Stomach (tissue), 9 donors: Measurements from ENCODE around the gene CENATAC. TPM values are rescaled to one million over a fixed set of nuclear protein-coding genes. Genes with fewer than 3 reads are reported as not detected.

Source experiments
- DNase-seq, 2 donors: peaks; one replicate each; pipeline versions ENCODE4 v3.0.0 to v3.0.0-alpha.2; 2013 to 2019
- H3K27ac ChIP-seq, 5 donors: fragments of 200-600 bp in 4 of 5; sonication (generic) in 4 of 5; one replicate each; pipeline ENCODE4 v1.5.1; 2013 to 2019; ENCODE audit warnings: mild to moderate bottlenecking in 1 of 5, moderate library complexity in 1 of 5
- H3K27me3 ChIP-seq, 3 donors: fragments of 200-600 bp; sonication (generic); one replicate each; pipeline ENCODE4 v1.5.1; 2017 to 2019; ENCODE audit warnings: mixed run types in 1 of 3
- H3K36me3 ChIP-seq, 4 donors: fragments of 200-600 bp; sonication (generic); 1 replicate in 3 of 4; 2 replicates in 1 of 4; pipeline ENCODE4 v1.5.1; 2016 to 2019
- H3K4me1 ChIP-seq, 4 donors: fragments of 200-600 bp; sonication (generic); one replicate each; pipeline ENCODE4 v1.5.1; 2016 to 2019
- H3K4me3 ChIP-seq, 4 donors: fragments of 200-600 bp; sonication (generic) in 3 of 4; one replicate each; pipeline ENCODE4 v1.5.1; 2016 to 2019; ENCODE audit warnings: mild to moderate bottlenecking in 1 of 4
- H3K9me3 ChIP-seq, 4 donors: fragments of 200-600 bp; sonication (generic); one replicate each; pipeline ENCODE4 v1.5.1; 2016 to 2019
- EP300 ChIP-seq: sonication (generic); formaldehyde crosslinking; IDR thresholded peaks from one replicate; pipeline ENCODE4 v1.6.1; 2017; ENCODE audit warnings: antibody characterized with exemption
- POLR2A ChIP-seq, 4 donors: fragments of 450-650 bp; IDR thresholded peaks; one replicate each; pipeline ENCODE4 v1.6.1; 2016; ENCODE audit warnings: antibody characterized with exemption in 4 of 4, control low read depth in 2 of 4, mild to moderate bottlenecking in 1 of 4, moderate library complexity in 1 of 4
- POLR2AphosphoS5 ChIP-seq, 3 donors: sonication (generic); formaldehyde crosslinking; IDR thresholded peaks; one replicate each; pipeline ENCODE4 v1.6.1; 2016; ENCODE audit warnings: antibody characterized with exemption in 3 of 3
- WGBS, 5 donors: extraction: QIAGEN DNeasy Blood & Tissue Kit in 3 of 5; methylation state at CpG; one replicate each; pipeline versions ENCODE4 v1.1.5 to v1.1.7; 2013 to 2018; 5-methylcytosine and 5-hydroxymethylcytosine counted together
- intact Hi-C: fragments of 100-400 bp; cut with DNase I; formaldehyde crosslinking; loops from one replicate; pipeline ENCODE4 v1.15.1; 2023; ENCODE audit warnings: low total_unique reads
- polyA plus RNA-seq, 3 donors: library from polyadenylated mRNA; stranded (reverse); fragments of 200-250 nt; gene quantifications; one replicate each; pipeline ENCODE4 v1.2.3, GENCODE V29; 2013
- small RNA-seq, 4 donors: library from RNA; depleted of rRNA; stranded (forward); fragments of <200 nt; gene quantifications; one replicate each; pipeline ENCODE3, GENCODE V24; 2016
- total RNA-seq, 5 donors: library from RNA; depleted of rRNA; stranded (reverse); fragments of >200 nt; gene quantifications; one replicate each; pipeline versions ENCODE4 v1.1.0 to v1.2.3, GENCODE V29; 2014 to 2016
- TF ChIP-seq, protein P1 (sequence below), 7 experiments: fragments of 450-650 bp in 4 of 7; fragments of 200-600 bp in 3 of 7; sonication (generic) in 3 of 7; IDR thresholded peaks; one replicate each; pipeline ENCODE4 v1.5.1; 2016 to 2019; ENCODE audit warnings: antibody characterized with exemption in 7 of 7, control low read depth in 2 of 7, mild to moderate bottlenecking in 1 of 7
- donor health status: healthy with polysubstance abuse.
- donor health status: Bipolar disorder and iron deficiency.
- donor health status: healthy.

Gene CENATAC
- total and polyA plus RNA-seq, 8 donors, result 17.8 to 310 (median 50.0) TPM

DNA sequence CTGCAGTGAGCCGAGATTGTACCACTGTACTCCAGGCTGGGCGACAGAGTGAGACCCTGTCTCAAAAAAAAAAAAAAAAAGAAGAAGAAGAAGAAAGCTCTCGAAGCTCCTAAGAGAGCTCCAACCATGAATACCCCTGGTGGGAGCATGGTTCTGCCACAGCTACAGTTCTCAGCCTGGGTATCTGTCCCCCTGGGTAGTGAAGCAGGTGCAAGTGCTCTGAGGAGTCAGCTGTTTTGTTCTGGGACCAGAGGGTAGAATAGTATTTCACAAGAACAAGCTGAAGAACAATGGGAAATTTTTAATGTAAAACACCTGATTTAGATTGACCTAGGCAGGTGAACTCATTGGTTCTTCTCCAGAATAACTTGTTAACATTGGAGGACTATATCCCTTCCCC lies 63.3 kb downstream of the CENATAC start:
- 84 to 96% (median 90%) methylated on average over 3 of the region's 3 CpGs for WGBS, 5 donors
- DNase-seq, result no peak
- peaks cover 12 to 37% (median 27%) of the 10 kb centered on the region in 4 donors for H3K4me1 ChIP-seq
- H3K36me3 ChIP-seq, result peaks cover 0 to 4% (median 0%) of the 10 kb centered on the region in 4 donors
- H3K27me3 ChIP-seq, result no peaks in the 10 kb centered on the region
- H3K27ac ChIP-seq, result no peak overlapping the region
- no peaks in the 10 kb centered on the region for H3K9me3 ChIP-seq
- H3K4me3 ChIP-seq, result no peak overlapping the region
- intact Hi-C loops, result no loop called here
- no peak for TF ChIP-seq EP300
- TF ChIP-seq, protein P1, sequence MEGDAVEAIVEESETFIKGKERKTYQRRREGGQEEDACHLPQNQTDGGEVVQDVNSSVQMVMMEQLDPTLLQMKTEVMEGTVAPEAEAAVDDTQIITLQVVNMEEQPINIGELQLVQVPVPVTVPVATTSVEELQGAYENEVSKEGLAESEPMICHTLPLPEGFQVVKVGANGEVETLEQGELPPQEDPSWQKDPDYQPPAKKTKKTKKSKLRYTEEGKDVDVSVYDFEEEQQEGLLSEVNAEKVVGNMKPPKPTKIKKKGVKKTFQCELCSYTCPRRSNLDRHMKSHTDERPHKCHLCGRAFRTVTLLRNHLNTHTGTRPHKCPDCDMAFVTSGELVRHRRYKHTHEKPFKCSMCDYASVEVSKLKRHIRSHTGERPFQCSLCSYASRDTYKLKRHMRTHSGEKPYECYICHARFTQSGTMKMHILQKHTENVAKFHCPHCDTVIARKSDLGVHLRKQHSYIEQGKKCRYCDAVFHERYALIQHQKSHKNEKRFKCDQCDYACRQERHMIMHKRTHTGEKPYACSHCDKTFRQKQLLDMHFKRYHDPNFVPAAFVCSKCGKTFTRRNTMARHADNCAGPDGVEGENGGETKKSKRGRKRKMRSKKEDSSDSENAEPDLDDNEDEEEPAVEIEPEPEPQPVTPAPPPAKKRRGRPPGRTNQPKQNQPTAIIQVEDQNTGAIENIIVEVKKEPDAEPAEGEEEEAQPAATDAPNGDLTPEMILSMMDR (IDR thresholded peaks at IDR 0.05), result no peak
- TF ChIP-seq POLR2AphosphoS5 (IDR thresholded peaks at IDR 0.05), result no peak
- TF ChIP-seq POLR2A (IDR thresholded peaks at IDR 0.05), result no peak

DNA sequence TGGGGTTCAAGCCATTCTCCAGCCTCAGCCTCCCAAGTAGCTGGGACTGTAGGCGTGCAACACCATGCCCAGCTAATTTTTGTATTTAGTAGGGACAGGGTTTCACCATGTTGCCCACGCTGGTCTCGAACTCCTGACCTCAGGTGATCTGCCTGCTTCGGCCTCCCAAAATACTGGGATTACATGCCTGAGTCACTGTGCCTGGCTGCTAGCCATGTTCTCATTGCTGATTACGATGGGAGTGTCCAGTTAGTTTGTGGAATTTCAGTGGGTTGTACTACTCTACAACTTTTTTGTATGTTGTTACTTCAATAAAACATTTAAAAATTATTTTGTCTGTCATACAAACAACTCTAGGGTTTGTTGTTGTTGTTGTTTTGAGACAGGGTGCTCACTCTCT lies 64.8 kb downstream of the CENATAC start:
- WGBS, 5 donors, result 48 to 53% (median 52%) methylated on average over 5 of the region's 5 CpGs
- intact Hi-C loops, result no loop called here
- H3K36me3 ChIP-seq, result peaks cover 0 to 4% (median 0%) of the 10 kb centered on the region in 4 donors
- no peak overlapping the region for H3K27ac ChIP-seq
- H3K27me3 ChIP-seq, result no peaks in the 10 kb centered on the region
- no peaks in the 10 kb centered on the region for H3K9me3 ChIP-seq
- H3K4me1 ChIP-seq, result peaks cover 17 to 37% (median 29%) of the 10 kb centered on the region in 4 donors
- no peak for TF ChIP-seq POLR2AphosphoS5 (IDR thresholded peaks at IDR 0.05)
- no peak for TF ChIP-seq EP300
- TF ChIP-seq, protein P1 (IDR thresholded peaks at IDR 0.05), result no peak
- TF ChIP-seq POLR2A (IDR thresholded peaks at IDR 0.05), result no peak
- DNase-seq, result peak in 1 of 2 donors; percentile 54
- H3K4me3 ChIP-seq, result no peak overlapping the region

DNA sequence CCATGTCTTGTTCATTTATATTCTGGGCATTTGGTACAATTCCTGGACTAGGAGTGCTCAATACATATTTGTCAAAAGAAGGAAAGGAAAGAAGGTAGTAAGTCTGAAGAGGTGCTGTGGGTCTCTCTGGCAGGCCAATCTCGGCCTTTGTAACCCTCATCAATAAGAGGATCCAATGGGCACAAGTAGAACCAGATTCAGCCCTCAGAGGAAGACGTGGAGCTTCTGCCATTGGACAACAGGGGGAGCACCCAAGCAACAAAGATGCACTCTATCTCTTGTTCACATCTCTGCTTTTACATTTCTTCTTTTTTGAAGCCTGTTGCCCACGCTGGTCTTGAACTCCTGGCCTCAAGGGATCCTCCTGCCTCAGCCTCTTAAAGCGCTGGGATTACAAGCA lies 67.4 kb downstream of the CENATAC start:
- H3K4me3 ChIP-seq, result no peak overlapping the region
- H3K27me3 ChIP-seq, result no peaks in the 10 kb centered on the region
- no peaks in the 10 kb centered on the region for H3K9me3 ChIP-seq
- TF ChIP-seq, protein P1 (IDR thresholded peaks at IDR 0.05), result no peak
- no peak for TF ChIP-seq EP300
- no peak for TF ChIP-seq POLR2AphosphoS5 (IDR thresholded peaks at IDR 0.05)
- TF ChIP-seq POLR2A (IDR thresholded peaks at IDR 0.05), result no peak
- 63 to 81% (median 75%) methylated on average over 4 of the region's 4 CpGs for WGBS, 5 donors
- H3K36me3 ChIP-seq, result peaks cover 5 to 15% (median 8%) of the 10 kb centered on the region in 4 donors
- peak in 1 of 2 donors; percentile 36 for DNase-seq
- H3K27ac ChIP-seq, result peak overlapping the region in 1 of 5 donors; percentile 89
- H3K4me1 ChIP-seq, result peaks cover 25 to 53% (median 41%) of the 10 kb centered on the region in 4 donors
- intact Hi-C loops, result no loop called here

Small RNA genes within 50 kb of the gene (small RNA-seq; reads per million reads assigned to genes)
- gene AP003392.2 (0 reads per million in 4 donors), gene RF00017 (0 reads per million in 4 donors), gene RF00019 (0 reads per million in 4 donors)

Other genes with a start within 250 kb of the CENATAC start
- 100 to 1,000 TPM in 2 of 5 donors, 10 to 100 TPM in 3; 21.6 to 203 (median 99.3) TPM for gene DDX6, start 207.0 kb upstream of the CENATAC start, total RNA-seq
- 10 to 100 TPM; 17.1 to 21.2 (median 18.4) TPM for gene DDX6, start 207.0 kb upstream of the CENATAC start, polyA plus RNA-seq
- under 1 TPM in 1 of 5 donors, not detected in 4; 0.14 TPM for gene CXCR5, start 114.2 kb upstream of the CENATAC start, total RNA-seq
- under 1 TPM; 0.12 to 0.60 (median 0.15) TPM for gene CXCR5, start 114.2 kb upstream of the CENATAC start, polyA plus RNA-seq
- 10 to 100 TPM in 4 of 5 donors, 1 to 10 TPM in 1; 9.9 to 35.2 (median 20.4) TPM for gene BCL9L, start 72.2 kb upstream of the CENATAC start, total RNA-seq
- gene BCL9L, start 72.2 kb upstream of the CENATAC start, polyA plus RNA-seq, result 10 to 100 TPM in 1 of 3 donors, 1 to 10 TPM in 2; 4.2 to 11.7 (median 6.0) TPM
- gene UPK2, start 41.8 kb upstream of the CENATAC start, total RNA-seq, result not detected
- gene UPK2, start 41.8 kb upstream of the CENATAC start, polyA plus RNA-seq, result under 1 TPM in 1 of 3 donors, not detected in 2; 0.50 TPM
- gene FOXR1, start 26.4 kb upstream of the CENATAC start, total RNA-seq, result not detected
- not detected for gene FOXR1, start 26.4 kb upstream of the CENATAC start, polyA plus RNA-seq
- 1,000 to 10,000 TPM in 3 of 5 donors, 100 to 1,000 TPM in 2; 157 to 2,308 (median 1,395) TPM for gene RPS25, start 20.2 kb downstream of the CENATAC start, total RNA-seq
- gene RPS25, start 20.2 kb downstream of the CENATAC start, polyA plus RNA-seq, result 1,000 to 10,000 TPM; 2,403 to 3,218 (median 2,977) TPM
- 10 to 100 TPM; 13.4 to 81.4 (median 20.0) TPM for gene TRAPPC4, start 20.6 kb downstream of the CENATAC start, total RNA-seq
- gene TRAPPC4, start 20.6 kb downstream of the CENATAC start, polyA plus RNA-seq, result 10 to 100 TPM; 29.6 to 49.6 (median 34.1) TPM
- 100 to 1,000 TPM in 1 of 5 donors, 10 to 100 TPM in 4; 16.3 to 126 (median 23.5) TPM for gene SLC37A4, start 32.7 kb downstream of the CENATAC start, total RNA-seq
- gene SLC37A4, start 32.7 kb downstream of the CENATAC start, polyA plus RNA-seq, result 10 to 100 TPM; 12.4 to 14.6 (median 13.0) TPM
- gene HYOU1, start 59.1 kb downstream of the CENATAC start, total RNA-seq, result 100 to 1,000 TPM in 2 of 5 donors, 10 to 100 TPM in 3; 46.1 to 127 (median 80.0) TPM
- gene HYOU1, start 59.1 kb downstream of the CENATAC start, polyA plus RNA-seq, result 10 to 100 TPM; 12.7 to 57.2 (median 26.7) TPM
- gene VPS11, start 69.7 kb downstream of the CENATAC start, total RNA-seq, result 100 to 1,000 TPM in 1 of 5 donors, 10 to 100 TPM in 3, 1 to 10 TPM in 1; 8.2 to 190 (median 21.1) TPM
- 10 to 100 TPM; 25.5 to 43.1 (median 40.9) TPM for gene VPS11, start 69.7 kb downstream of the CENATAC start, polyA plus RNA-seq
- 10 to 100 TPM in 1 of 5 donors, 1 to 10 TPM in 3, not detected in 1; 3.8 to 15.9 (median 8.1) TPM for gene HMBS, start 86.7 kb downstream of the CENATAC start, total RNA-seq
- 10 to 100 TPM; 23.0 to 25.0 (median 23.5) TPM for gene HMBS, start 86.7 kb downstream of the CENATAC start, polyA plus RNA-seq
- 10 to 100 TPM in 3 of 5 donors, 1 to 10 TPM in 2; 2.3 to 27.7 (median 13.2) TPM for gene DPAGT1, start 103.7 kb downstream of the CENATAC start, total RNA-seq
- 10 to 100 TPM; 14.4 to 28.5 (median 14.5) TPM for gene DPAGT1, start 103.7 kb downstream of the CENATAC start, polyA plus RNA-seq
- gene C2CD2L, start 109.2 kb downstream of the CENATAC start, total RNA-seq, result 10 to 100 TPM in 3 of 5 donors, 1 to 10 TPM in 2; 2.6 to 19.9 (median 13.4) TPM
- gene C2CD2L, start 109.2 kb downstream of the CENATAC start, polyA plus RNA-seq, result 1 to 10 TPM; 1.7 to 6.1 (median 2.4) TPM
- 10 to 100 TPM; 17.1 to 80.8 (median 43.6) TPM for gene HINFP, start 123.4 kb downstream of the CENATAC start, total RNA-seq
- 10 to 100 TPM in 2 of 3 donors, 1 to 10 TPM in 1; 9.2 to 11.9 (median 10.1) TPM for gene HINFP, start 123.4 kb downstream of the CENATAC start, polyA plus RNA-seq
- gene ABCG4, start 150.9 kb downstream of the CENATAC start, total RNA-seq, result under 1 TPM in 1 of 5 donors, not detected in 4; 0.37 TPM
- gene ABCG4, start 150.9 kb downstream of the CENATAC start, polyA plus RNA-seq, result under 1 TPM in 2 of 3 donors, not detected in 1; 0.06 to 0.10 TPM
- gene NLRX1, start 170.6 kb downstream of the CENATAC start, total RNA-seq, result 100 to 1,000 TPM in 1 of 5 donors, 10 to 100 TPM in 3, 1 to 10 TPM in 1; 7.0 to 101 (median 17.9) TPM
- 10 to 100 TPM in 1 of 3 donors, 1 to 10 TPM in 2; 3.8 to 10.4 (median 4.8) TPM for gene NLRX1, start 170.6 kb downstream of the CENATAC start, polyA plus RNA-seq
- 100 to 1,000 TPM in 1 of 5 donors, 10 to 100 TPM in 1, 1 to 10 TPM in 2, not detected in 1; 3.3 to 130 (median 9.5) TPM for gene NHERF4, start 187.3 kb downstream of the CENATAC start, total RNA-seq
- 1 to 10 TPM in 2 of 3 donors, under 1 TPM in 1; 0.13 to 2.4 (median 2.1) TPM for gene NHERF4, start 187.3 kb downstream of the CENATAC start, polyA plus RNA-seq
- 10 to 100 TPM in 4 of 5 donors, 1 to 10 TPM in 1; 1.4 to 13.8 (median 11.7) TPM for gene CBL, start 208.2 kb downstream of the CENATAC start, total RNA-seq
- 1 to 10 TPM; 2.7 to 4.2 (median 3.0) TPM for gene CBL, start 208.2 kb downstream of the CENATAC start, polyA plus RNA-seq